Measurements from ENCODE around the gene TTLL6.

The TTLL6 gene

DNA sequence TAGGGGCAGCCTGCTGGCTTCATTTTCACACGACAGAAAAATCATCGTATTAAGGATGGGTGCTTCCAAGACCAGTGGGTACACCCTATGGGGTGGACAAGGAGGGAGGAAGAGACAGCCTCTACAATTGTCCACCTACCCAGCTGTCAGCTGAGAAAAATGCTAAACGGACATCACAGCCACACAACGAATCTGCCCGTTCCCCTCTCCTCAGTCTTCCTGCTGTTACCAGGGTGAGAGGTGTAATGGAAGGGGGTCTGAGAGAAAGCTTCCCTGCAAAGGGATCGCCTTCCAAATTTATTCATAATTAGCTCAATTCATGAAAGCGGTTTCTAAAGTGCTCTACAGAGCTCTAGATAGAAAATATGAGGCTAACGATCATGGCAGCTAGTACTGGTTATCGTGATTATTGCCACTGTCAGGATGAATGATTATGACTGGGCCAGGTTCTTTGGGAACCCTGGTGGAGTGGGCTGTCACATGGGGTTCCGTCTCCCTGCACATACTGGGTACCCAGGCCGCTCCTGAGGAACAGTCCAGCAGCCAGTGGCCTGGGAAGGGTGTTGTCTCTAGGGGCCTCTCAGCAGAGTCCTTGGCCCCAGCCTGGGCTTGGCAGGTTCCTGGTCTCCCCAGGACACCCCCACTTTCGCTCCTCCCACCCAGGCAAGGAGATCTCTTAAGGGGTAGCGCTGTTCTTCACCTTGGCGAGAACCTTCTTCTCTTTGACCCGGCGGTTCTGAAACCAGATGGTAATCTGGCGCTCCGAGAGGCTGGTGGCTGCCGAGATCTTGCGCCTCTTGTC lies 90.7 kb downstream of the TTLL6 start:
- Histone ChIP-seq H3K36me3 (ENCODE audit: control insufficient read depth, insufficient read depth, low read length) (no peaks in the 10 kb centered on the region), H3K27ac (ENCODE audit: low read depth, low read length) (no peak overlapping the region), H3K27me3 (ENCODE audit: control insufficient read depth, insufficient read depth, low read length) (peaks cover 100% of the 10 kb centered on the region), H3K4me3 (ENCODE audit: low read depth, low read length) (no peak overlapping the region), H3K9ac (ENCODE audit: low read length) (no peak overlapping the region), H3K9me3 (ENCODE audit: control insufficient read depth, insufficient read depth, low read depth, low read length) (no peaks in the 10 kb centered on the region), H3K4me1 (ENCODE audit: control insufficient read depth, insufficient read depth, low read length) (peaks cover 25% of the 10 kb centered on the region)

- H3K4me1 ChIP-seq (ENCODE audit: control insufficient read depth, insufficient read depth, low read length) = peaks cover 31% of the 10 kb centered on the region
- H3K27ac ChIP-seq (ENCODE audit: low read depth, low read length) = no peak overlapping the region
- no peaks in the 10 kb centered on the region for H3K9me3 ChIP-seq (ENCODE audit: control insufficient read depth, insufficient read depth, low read depth, low read length)
- H3K27me3 ChIP-seq (ENCODE audit: control insufficient read depth, insufficient read depth, low read length) = peaks cover 100% of the 10 kb centered on the region
- no peaks in the 10 kb centered on the region for H3K36me3 ChIP-seq (ENCODE audit: control insufficient read depth, insufficient read depth, low read length)
- H3K9ac ChIP-seq (ENCODE audit: low read length) = no peak overlapping the region
- H3K4me3 ChIP-seq (ENCODE audit: low read depth, low read length) = peak overlapping the region; percentile 44; the same call in 1 of the 2 replicates
Observed at GRCh38 chr17:48725288-48726064, 91.6 kb downstream of the TTLL6 start.

- peaks cover 36% of the 10 kb centered on the region for H3K4me1 ChIP-seq (ENCODE audit: control insufficient read depth, insufficient read depth, low read length)
- no peak overlapping the region for H3K9ac ChIP-seq (ENCODE audit: low read length)
- H3K27ac ChIP-seq (ENCODE audit: low read depth, low read length) = no peak overlapping the region
- H3K9me3 ChIP-seq (ENCODE audit: control insufficient read depth, insufficient read depth, low read depth, low read length) = no peaks in the 10 kb centered on the region
- H3K4me3 ChIP-seq (ENCODE audit: low read depth, low read length) = peak overlapping the region; percentile 44; the same call in 1 of the 2 replicates
- no peaks in the 10 kb centered on the region for H3K36me3 ChIP-seq (ENCODE audit: control insufficient read depth, insufficient read depth, low read length)
- peaks cover 100% of the 10 kb centered on the region for H3K27me3 ChIP-seq (ENCODE audit: control insufficient read depth, insufficient read depth, low read length)
Observed at GRCh38 chr17:48725004-48725287, 92.1 kb downstream of the TTLL6 start.

DNA sequence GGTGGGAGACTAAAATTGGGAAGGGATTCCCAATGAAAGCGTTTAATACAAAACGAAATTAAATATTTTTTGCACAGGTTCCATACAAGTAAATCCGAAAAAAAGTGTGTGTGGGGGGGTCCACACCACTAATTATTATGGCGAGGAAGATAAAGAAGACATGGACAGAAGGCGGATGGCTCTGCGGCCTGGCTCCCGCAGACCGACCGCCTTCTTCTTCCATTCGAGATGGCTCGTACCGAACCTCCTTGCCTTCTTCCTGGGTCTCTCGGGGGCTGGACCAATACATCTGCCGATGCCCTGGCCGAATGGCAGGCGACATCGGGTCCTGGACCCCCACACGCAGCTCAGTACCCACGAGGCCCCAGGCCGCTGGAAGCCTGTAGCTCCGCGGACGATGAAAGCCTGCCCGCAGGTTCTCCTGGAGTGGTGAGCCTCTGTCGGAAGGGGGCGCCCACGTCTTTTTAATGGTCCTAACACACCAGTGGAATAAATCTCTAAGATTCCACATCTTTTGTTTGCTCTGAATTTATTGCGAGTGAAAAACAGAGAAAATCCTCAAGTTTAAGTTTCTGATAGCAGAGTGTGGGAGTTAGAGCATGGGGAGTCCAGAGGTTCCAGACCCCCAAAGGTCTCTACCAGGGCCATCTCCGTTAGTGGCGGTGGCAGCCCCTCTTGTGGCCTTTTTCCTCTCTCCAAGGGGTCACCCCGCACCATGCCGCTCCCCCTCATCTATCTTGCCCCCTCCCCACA lies 92.6 kb downstream of the TTLL6 start:
- peak overlapping the region; percentile 59; the same call in 1 of the 2 replicates for H3K4me3 ChIP-seq (ENCODE audit: low read depth, low read length)
- H3K9me3 ChIP-seq (ENCODE audit: control insufficient read depth, insufficient read depth, low read depth, low read length) = no peaks in the 10 kb centered on the region
- no peak overlapping the region for H3K9ac ChIP-seq (ENCODE audit: low read length)
- peaks cover 32% of the 10 kb centered on the region for H3K4me1 ChIP-seq (ENCODE audit: control insufficient read depth, insufficient read depth, low read length)
- no peak overlapping the region for H3K27ac ChIP-seq (ENCODE audit: low read depth, low read length)
- peaks cover 100% of the 10 kb centered on the region for H3K27me3 ChIP-seq (ENCODE audit: control insufficient read depth, insufficient read depth, low read length)
- no peaks in the 10 kb centered on the region for H3K36me3 ChIP-seq (ENCODE audit: control insufficient read depth, insufficient read depth, low read length)

- Histone ChIP-seq H3K4me3 (ENCODE audit: low read depth, low read length) (peak overlapping the region; percentile 59), H3K9ac (ENCODE audit: low read length) (peak overlapping the region; percentile 65), H3K36me3 (ENCODE audit: control insufficient read depth, insufficient read depth, low read length) (no peaks in the 10 kb centered on the region), H3K27me3 (ENCODE audit: control insufficient read depth, insufficient read depth, low read length) (peaks cover 100% of the 10 kb centered on the region), H3K4me1 (ENCODE audit: control insufficient read depth, insufficient read depth, low read length) (peaks cover 34% of the 10 kb centered on the region), H3K9me3 (ENCODE audit: control insufficient read depth, insufficient read depth, low read depth, low read length) (no peaks in the 10 kb centered on the region), H3K27ac (ENCODE audit: low read depth, low read length) (no peak overlapping the region; the same call in 1 of the 2 replicates)
Observed at GRCh38 chr17:48723423-48724250, 93.4 kb downstream of the TTLL6 start.

DNA sequence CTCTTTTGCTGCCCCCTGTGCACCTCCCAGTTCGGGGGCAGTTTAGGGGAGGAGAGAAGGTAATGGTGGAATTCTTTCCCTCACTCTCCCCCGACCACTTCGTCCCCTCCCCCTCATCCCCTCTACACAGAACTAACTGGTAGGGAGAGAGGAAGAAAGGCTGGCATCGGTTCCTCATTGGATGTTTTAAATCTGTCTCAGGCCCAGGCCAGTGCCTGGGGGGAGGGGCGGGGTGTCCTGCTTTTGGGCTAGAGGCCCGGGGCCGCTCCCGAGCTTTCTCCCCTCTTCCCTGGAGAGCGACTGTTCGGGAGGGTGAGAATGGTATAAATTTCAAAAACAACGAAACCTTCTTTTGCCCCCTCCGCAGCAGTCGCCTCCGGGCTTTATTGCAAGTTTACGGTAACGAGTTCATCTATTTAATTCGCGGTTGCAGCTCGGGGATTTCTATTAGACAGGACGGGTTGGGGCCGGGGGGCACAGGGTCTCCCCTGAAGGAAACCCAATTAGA lies 94.1 kb downstream of the TTLL6 start, which contains the start of gene PRAC2:
TSS of gene PRAC2 (plus strand) at position 271 of the 508 bp plus-strand sequence. CDS start 1,226 bp downstream, outside the sequence.
- H3K9ac ChIP-seq (ENCODE audit: low read length) = peak within 1 kb of the TSS; percentile 65
- no peak within 1 kb of the TSS; the same call in 1 of the 2 replicates for H3K27ac ChIP-seq (ENCODE audit: low read depth, low read length)
- peak within 1 kb of the TSS; percentile 59 for H3K4me3 ChIP-seq (ENCODE audit: low read depth, low read length)
- no peaks in the 10 kb centered on the region for H3K36me3 ChIP-seq (ENCODE audit: control insufficient read depth, insufficient read depth, low read length)
- peaks cover 100% of the 10 kb centered on the region for H3K27me3 ChIP-seq (ENCODE audit: control insufficient read depth, insufficient read depth, low read length)
- H3K4me1 ChIP-seq (ENCODE audit: control insufficient read depth, insufficient read depth, low read length) = peaks cover 36% of the 10 kb centered on the region
- no peaks in the 10 kb centered on the region for H3K9me3 ChIP-seq (ENCODE audit: control insufficient read depth, insufficient read depth, low read depth, low read length)

- Histone ChIP-seq H3K9me3 (ENCODE audit: control insufficient read depth, insufficient read depth, low read depth, low read length) (no peaks in the 10 kb centered on the region), H3K4me3 (ENCODE audit: low read depth, low read length) (peak within 1 kb of the TSS; percentile 59), H3K27me3 (ENCODE audit: control insufficient read depth, insufficient read depth, low read length) (peaks cover 100% of the 10 kb centered on the region), H3K4me1 (ENCODE audit: control insufficient read depth, insufficient read depth, low read length) (peaks cover 41% of the 10 kb centered on the region), H3K36me3 (ENCODE audit: control insufficient read depth, insufficient read depth, low read length) (no peaks in the 10 kb centered on the region), H3K9ac (ENCODE audit: low read length) (peak within 1 kb of the TSS; percentile 65), H3K27ac (ENCODE audit: low read depth, low read length) (no peak within 1 kb of the TSS; the same call in 1 of the 2 replicates)
Observed at GRCh38 chr17:48722201-48722907, 94.7 kb downstream of the TTLL6 start, which contains the start of gene PRAC1. PRAC1 (minus strand) TSS chr17:48722518; CDS start chr17:48722392, 126 bp downstream.

DNA sequence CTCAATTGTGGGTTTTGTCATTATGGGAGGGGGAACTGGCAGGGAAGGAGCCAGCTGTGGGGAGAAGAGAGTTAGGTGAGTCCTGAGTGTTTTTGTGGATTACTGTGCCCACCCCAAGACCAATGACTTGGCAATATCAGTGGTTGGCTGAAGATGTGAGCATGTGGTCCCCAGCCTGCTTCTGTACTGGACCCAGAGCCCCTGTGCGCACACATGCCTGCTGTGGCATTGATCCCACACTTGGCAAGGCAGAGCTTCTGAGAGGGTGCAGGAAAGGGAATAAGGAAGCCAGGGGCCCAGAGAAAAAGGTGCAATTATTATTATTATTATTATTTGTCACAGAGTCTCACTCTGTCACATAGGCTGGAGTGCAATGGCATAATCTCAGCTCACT lies 96.0 kb downstream of the TTLL6 start:
- Histone ChIP-seq H3K4me3 (ENCODE audit: low read depth, low read length) (no peak overlapping the region; the same call in 1 of the 2 replicates), H3K27me3 (ENCODE audit: control insufficient read depth, insufficient read depth, low read length) (peaks cover 100% of the 10 kb centered on the region), H3K4me1 (ENCODE audit: control insufficient read depth, insufficient read depth, low read length) (peaks cover 44% of the 10 kb centered on the region), H3K9me3 (ENCODE audit: control insufficient read depth, insufficient read depth, low read depth, low read length) (no peaks in the 10 kb centered on the region), H3K36me3 (ENCODE audit: control insufficient read depth, insufficient read depth, low read length) (no peaks in the 10 kb centered on the region), H3K27ac (ENCODE audit: low read depth, low read length) (no peak overlapping the region), H3K9ac (ENCODE audit: low read length) (no peak overlapping the region)

DNA sequence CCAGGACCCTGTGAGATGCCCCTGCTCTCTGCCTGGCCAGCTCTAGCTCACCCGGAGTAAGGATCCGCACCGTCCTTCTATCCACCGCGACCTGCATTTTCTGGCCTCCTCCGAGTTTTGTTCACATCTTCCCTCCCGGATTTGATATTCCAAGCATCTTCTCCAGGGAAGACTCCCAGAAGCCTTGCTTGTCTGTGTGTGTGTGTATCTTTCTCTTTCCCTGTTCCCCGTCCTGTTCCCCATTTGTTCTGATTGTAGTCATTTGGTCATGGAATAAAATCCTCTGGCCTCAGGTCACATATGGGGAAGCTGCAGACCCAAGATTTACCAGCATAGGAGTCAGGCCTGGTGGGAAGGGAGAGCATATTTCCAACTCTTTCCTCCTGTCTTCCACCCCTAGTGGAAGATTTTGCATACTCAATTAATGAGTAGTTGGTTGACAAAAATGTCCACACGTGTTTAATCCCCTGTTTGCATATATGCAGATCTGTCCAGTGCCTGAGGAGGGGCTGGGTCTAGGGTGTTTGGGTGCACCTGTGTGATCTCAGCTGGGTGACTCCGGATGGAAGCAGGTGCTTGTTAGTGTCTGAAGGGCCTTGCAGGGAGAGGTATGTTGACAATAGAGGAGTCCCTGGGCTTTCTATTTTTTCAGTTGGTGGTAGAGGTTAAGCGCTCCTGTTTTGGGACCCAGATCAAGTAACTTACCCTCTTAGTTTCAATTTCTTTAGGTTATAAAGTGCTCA lies 96.6 kb downstream of the TTLL6 start:
- Histone ChIP-seq H3K9me3 (ENCODE audit: control insufficient read depth, insufficient read depth, low read depth, low read length) (no peaks in the 10 kb centered on the region), H3K9ac (ENCODE audit: low read length) (peak overlapping the region; percentile 87), H3K27me3 (ENCODE audit: control insufficient read depth, insufficient read depth, low read length) (peaks cover 99% of the 10 kb centered on the region), H3K4me1 (ENCODE audit: control insufficient read depth, insufficient read depth, low read length) (peaks cover 42% of the 10 kb centered on the region), H3K36me3 (ENCODE audit: control insufficient read depth, insufficient read depth, low read length) (no peaks in the 10 kb centered on the region), H3K27ac (ENCODE audit: low read depth, low read length) (peak overlapping the region; percentile 54; the same call in 1 of the 2 replicates), H3K4me3 (ENCODE audit: low read depth, low read length) (peak overlapping the region; percentile 62)
